OCI-LY1 (cell line): Measurements from ENCODE around the gene OLIG1.

Source experiments
- H2AFZ ChIP-seq: fragments of 200-600 bp; sonication (generic), shearing (Covaris generic); 2 replicates; pipeline ENCODE4 v1.6.0; 2014; ENCODE audit warnings: antibody characterized with exemption, mild to moderate bottlenecking, low read length
- H3F3A ChIP-seq: fragments of 200-600 bp; sonication (generic), shearing (Covaris generic); 2 replicates; pipeline ENCODE4 v1.6.0; 2014; ENCODE audit warnings: mild to moderate bottlenecking, antibody characterized with exemption, low read length, moderate library complexity; ENCODE audit not compliant: insufficient read depth
- H3K27ac ChIP-seq: fragments of 200-600 bp; sonication (generic); 2 replicates; pipeline ENCODE4 v1.5.1; 2014; ENCODE audit warnings: low read length, mixed run types, mild to moderate bottlenecking, low read depth; ENCODE audit not compliant: poor library complexity, severe bottlenecking
- H3K27me3 ChIP-seq: fragments of 200-600 bp; sonication (generic); 2 replicates; pipeline ENCODE4 v1.6.0; 2014; ENCODE audit warnings: antibody characterized with exemption, mild to moderate bottlenecking, low read length, moderate library complexity; ENCODE audit not compliant: insufficient read depth
- H3K36me3 ChIP-seq: fragments of 200-600 bp; sonication (generic); 2 replicates; pipeline ENCODE4 v1.6.1; 2014; ENCODE audit warnings: mild to moderate bottlenecking, antibody characterized with exemption, low read length, moderate library complexity, mixed read lengths; ENCODE audit not compliant: insufficient read depth
- H3K4me1 ChIP-seq: fragments of 200-600 bp; sonication (generic); 2 replicates; pipeline ENCODE4 v1.5.1; 2014; ENCODE audit warnings: mild to moderate bottlenecking, low read length, moderate library complexity; ENCODE audit not compliant: insufficient read depth, severe bottlenecking
- H3K4me2 ChIP-seq: fragments of 200-600 bp; sonication (generic), shearing (Covaris generic); 2 replicates; pipeline ENCODE4 v1.6.1; 2014; ENCODE audit warnings: low read length
- H3K4me3 ChIP-seq: fragments of 200-600 bp; sonication (generic); 2 replicates; pipeline ENCODE4 v1.5.1; 2014; ENCODE audit warnings: low read length, low read depth, mild to moderate bottlenecking, mixed read lengths; ENCODE audit not compliant: poor library complexity, severe bottlenecking
- H3K79me2 ChIP-seq: fragments of 200-600 bp; shearing (Covaris generic); 2 replicates; pipeline ENCODE4 v1.6.1; 2016; ENCODE audit warnings: mixed run types, low read length, mixed read lengths; ENCODE audit not compliant: insufficient read depth
- H3K9ac ChIP-seq: fragments of 200-600 bp; sonication (generic), shearing (Covaris generic); 2 replicates; pipeline ENCODE4 v1.6.1; 2014; ENCODE audit warnings: mild to moderate bottlenecking, low read length, mixed read lengths
- H3K9me2 ChIP-seq: fragments of 200-600 bp; sonication (generic), shearing (Covaris generic); 2 replicates; pipeline ENCODE4 v1.6.1; 2014; ENCODE audit warnings: low read depth, mild to moderate bottlenecking, low read length, mixed read lengths
- H3K9me3 ChIP-seq: fragments of 200-600 bp; shearing (Covaris generic); 2 replicates; pipeline ENCODE4 v1.6.1; 2014; ENCODE audit warnings: low read length, mixed read lengths
- H4K20me1 ChIP-seq: fragments of 200-600 bp; sonication (generic), shearing (Covaris generic); 2 replicates; pipeline ENCODE4 v1.6.0; 2016; ENCODE audit warnings: mild to moderate bottlenecking, low read length; ENCODE audit not compliant: insufficient read depth
- CTCF ChIP-seq: fragments of 200-600 bp; sonication (generic), shearing (Covaris generic); IDR thresholded peaks from 2 replicates; pipeline ENCODE4 v1.5.1; 2017; ENCODE audit warnings: mild to moderate bottlenecking, antibody characterized with exemption, low read length, moderate library complexity, mixed read lengths
- EZH2 ChIP-seq: fragments of 200-600 bp; sonication (generic), shearing (Covaris generic); IDR thresholded peaks from 2 replicates; pipeline ENCODE4 v1.8.0; 2017; ENCODE audit warnings: borderline replicate concordance, mixed run types, mild to moderate bottlenecking, antibody characterized with exemption, low read length, moderate library complexity, mixed read lengths

OLIG1 gene

GRCh38 chr21:33033961-33034413 lies 36.0 kb upstream of the OLIG1 start:
- no peaks in the 10 kb centered on the region for H3K9me3 ChIP-seq
- H3K4me2 ChIP-seq, result no peak overlapping the region
- no peaks in the 10 kb centered on the region for H3K4me1 ChIP-seq
- no peaks in the 10 kb centered on the region for H3K36me3 ChIP-seq
- H3K27me3 ChIP-seq, result no peaks in the 10 kb centered on the region
- H2AFZ ChIP-seq, result no peak overlapping the region
- no peaks in the 10 kb centered on the region for H3K9me2 ChIP-seq
- H3K4me3 ChIP-seq, result no peak overlapping the region
- no peaks in the 10 kb centered on the region for H3K79me2 ChIP-seq
- TF ChIP-seq EZH2 (no peak), CTCF (no peak)
- no peaks in the 10 kb centered on the region for H4K20me1 ChIP-seq
- H3F3A ChIP-seq, result no peaks in the 10 kb centered on the region
- H3K27ac ChIP-seq, result no peak overlapping the region
- no peak overlapping the region for H3K9ac ChIP-seq

DNA sequence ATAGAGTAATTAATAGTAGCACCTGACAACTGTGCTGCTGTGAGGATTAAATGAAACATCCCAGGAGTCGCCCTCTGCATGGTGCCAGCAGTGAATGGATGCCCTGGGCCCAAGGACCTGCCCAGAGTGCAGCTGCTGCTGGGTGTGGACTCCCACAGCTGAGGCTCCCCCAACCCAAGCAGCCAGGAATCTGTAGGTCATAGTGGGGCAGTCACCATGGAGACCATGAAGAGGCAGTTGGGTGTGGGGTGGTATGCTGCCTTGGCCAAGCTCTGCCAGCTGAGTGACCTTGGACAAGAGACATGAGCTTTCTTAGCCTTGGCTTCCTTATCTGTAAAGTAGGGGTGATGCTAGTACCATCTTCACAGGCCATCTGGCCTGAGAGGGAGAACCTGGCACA lies 34.8 kb upstream of the OLIG1 start:
- Histone ChIP-seq H3K27me3 (no peaks in the 10 kb centered on the region), H2AFZ (no peak overlapping the region), H3K27ac (no peak overlapping the region), H3K9ac (no peak overlapping the region), H3K79me2 (no peaks in the 10 kb centered on the region), H4K20me1 (no peaks in the 10 kb centered on the region), H3F3A (no peaks in the 10 kb centered on the region), H3K4me2 (no peak overlapping the region), H3K9me3 (no peaks in the 10 kb centered on the region), H3K4me1 (no peaks in the 10 kb centered on the region), H3K36me3 (no peaks in the 10 kb centered on the region), H3K9me2 (no peaks in the 10 kb centered on the region), H3K4me3 (no peak overlapping the region)
- TF ChIP-seq EZH2, result no peak
- no peak for TF ChIP-seq CTCF

DNA sequence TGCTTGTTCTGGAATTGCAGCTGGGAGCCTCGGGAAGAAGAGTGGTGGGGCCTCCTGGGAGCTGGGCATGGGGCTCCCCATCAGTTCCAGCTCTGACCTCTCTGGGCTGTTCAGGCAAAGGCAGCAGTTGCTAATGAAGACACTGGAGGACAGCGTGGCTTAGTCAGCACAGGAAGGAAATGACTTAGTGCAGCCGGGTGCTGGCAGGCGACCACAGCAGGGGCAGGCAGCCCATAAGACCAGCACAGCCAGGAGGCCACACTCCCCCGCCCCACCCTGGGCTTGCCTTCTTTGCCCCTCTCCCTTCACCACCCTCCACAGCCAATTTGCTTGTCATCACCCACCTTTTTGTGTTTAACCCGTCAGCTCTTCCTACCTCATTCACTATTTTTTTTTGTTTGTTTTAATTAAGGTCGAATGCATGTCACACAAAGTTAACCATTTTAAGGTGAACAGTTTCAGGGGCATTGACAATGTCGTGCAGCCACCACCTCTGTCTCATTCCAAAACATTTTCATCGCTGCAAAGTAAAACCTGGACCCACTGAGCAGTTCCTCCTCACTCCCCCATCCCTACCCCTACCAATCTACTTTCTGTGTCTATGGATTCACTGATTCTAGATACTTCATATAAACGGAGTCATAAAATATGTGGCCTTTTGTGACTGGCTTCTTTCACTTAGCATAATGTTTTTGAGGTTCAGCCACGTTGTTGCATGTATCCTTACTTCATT lies 33.3 kb upstream of the OLIG1 start:
- Histone ChIP-seq H3K27me3 (peaks cover 6% of the 10 kb centered on the region; the same call in 1 of the 2 replicates), H3K4me1 (no peaks in the 10 kb centered on the region)

More for the DNA sequence above, 33.3 kb upstream of the OLIG1 start:
- Histone ChIP-seq H3K9me2 (no peaks in the 10 kb centered on the region), H3F3A (no peaks in the 10 kb centered on the region), H3K27ac (no peak overlapping the region), H3K36me3 (no peaks in the 10 kb centered on the region), H2AFZ (no peak overlapping the region), H3K9ac (no peak overlapping the region), H3K79me2 (no peaks in the 10 kb centered on the region), H3K4me3 (no peak overlapping the region), H3K4me2 (no peak overlapping the region), H3K9me3 (no peaks in the 10 kb centered on the region), H4K20me1 (no peaks in the 10 kb centered on the region)
- TF ChIP-seq CTCF, result no peak
- no peak for TF ChIP-seq EZH2
